ENCODE data around the gene PRICKLE2. TPM values are rescaled to one million over a fixed set of nuclear protein-coding genes. Genes with fewer than 3 reads are reported as not detected.

PRICKLE2 gene, protein sequence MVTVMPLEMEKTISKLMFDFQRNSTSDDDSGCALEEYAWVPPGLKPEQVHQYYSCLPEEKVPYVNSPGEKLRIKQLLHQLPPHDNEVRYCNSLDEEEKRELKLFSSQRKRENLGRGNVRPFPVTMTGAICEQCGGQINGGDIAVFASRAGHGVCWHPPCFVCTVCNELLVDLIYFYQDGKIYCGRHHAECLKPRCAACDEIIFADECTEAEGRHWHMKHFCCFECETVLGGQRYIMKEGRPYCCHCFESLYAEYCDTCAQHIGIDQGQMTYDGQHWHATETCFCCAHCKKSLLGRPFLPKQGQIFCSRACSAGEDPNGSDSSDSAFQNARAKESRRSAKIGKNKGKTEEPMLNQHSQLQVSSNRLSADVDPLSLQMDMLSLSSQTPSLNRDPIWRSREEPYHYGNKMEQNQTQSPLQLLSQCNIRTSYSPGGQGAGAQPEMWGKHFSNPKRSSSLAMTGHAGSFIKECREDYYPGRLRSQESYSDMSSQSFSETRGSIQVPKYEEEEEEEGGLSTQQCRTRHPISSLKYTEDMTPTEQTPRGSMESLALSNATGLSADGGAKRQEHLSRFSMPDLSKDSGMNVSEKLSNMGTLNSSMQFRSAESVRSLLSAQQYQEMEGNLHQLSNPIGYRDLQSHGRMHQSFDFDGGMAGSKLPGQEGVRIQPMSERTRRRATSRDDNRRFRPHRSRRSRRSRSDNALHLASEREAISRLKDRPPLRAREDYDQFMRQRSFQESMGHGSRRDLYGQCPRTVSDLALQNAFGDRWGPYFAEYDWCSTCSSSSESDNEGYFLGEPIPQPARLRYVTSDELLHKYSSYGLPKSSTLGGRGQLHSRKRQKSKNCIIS
- total RNA-seq, result 10 to 100 TPM in 2 of 4 donors, 1 to 10 TPM in 2; 3.4 to 29.2 (median 12.6) TPM

DNA sequence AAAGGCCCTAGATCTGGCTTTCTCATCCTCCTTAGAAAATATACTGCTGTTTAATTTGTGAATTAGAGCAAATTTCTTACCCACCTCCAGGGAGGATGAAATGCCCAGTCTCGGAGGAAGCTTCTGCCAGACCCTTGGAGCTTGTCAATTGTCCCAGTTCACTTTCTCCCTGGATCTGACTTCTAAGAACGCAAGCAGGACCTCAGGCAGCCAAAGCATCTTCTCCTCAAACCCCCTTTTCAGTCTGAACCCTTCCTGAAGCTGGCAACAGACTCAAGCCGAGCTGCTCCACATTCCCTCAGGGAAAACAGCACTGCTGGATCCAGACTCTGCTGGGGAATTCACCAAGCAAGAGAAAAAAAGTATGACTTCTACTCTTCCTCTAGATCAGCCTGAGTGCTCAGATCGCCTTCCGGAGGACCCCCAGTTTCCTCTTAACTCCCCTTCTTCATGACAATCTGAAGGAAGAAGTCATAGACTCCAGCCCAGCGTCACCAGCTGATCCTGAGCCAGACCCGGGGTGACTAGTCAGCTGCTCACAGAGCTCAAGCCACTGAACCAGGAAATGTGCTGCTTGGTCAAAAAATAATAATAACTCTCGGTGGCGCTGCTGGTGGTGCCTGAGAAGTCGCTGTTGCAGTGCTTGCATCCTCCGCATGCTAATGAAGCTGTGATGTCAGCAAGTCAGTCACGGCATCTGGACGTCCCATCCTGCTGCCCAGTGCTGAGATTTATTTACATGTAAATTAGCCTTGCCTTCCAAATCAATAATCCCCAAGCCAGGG, at the start of gene PRICKLE2:
Gene PRICKLE2 (minus strand): TSS at position 641 of the 785 bp plus-strand sequence. CDS start 26,539 bp downstream, outside the sequence.
- peaks cover 6 to 62% (median 29%) of the 10 kb centered on the region in 3 donors for H3K4me1 ChIP-seq
- 15 to 20% methylated on average over 12 to 13 of the region's 13 CpGs for WGBS, 2 donors
- intact Hi-C loops (cut with DNase I), result no loop called here
- no peaks in the 10 kb centered on the region for H3K9me3 ChIP-seq
- no peaks in the 10 kb centered on the region for H3K27me3 ChIP-seq
- no peak for DNase-seq
- H3K27ac ChIP-seq, result peak within 1 kb of the TSS; percentile 55 to 81 (median 76)
- peak within 1 kb of the TSS in 3 of 4 donors; percentile 23 to 51 (median 23) for H3K4me3 ChIP-seq
- TF ChIP-seq POLR2A (IDR thresholded peaks at IDR 0.05), result no peak
- TF ChIP-seq CTCF (IDR thresholded peaks at IDR 0.05), result peak in 5 of 6 experiments; percentile 9 to 48 (median 14)
- no peaks in the 10 kb centered on the region for H3K36me3 ChIP-seq

DNA sequence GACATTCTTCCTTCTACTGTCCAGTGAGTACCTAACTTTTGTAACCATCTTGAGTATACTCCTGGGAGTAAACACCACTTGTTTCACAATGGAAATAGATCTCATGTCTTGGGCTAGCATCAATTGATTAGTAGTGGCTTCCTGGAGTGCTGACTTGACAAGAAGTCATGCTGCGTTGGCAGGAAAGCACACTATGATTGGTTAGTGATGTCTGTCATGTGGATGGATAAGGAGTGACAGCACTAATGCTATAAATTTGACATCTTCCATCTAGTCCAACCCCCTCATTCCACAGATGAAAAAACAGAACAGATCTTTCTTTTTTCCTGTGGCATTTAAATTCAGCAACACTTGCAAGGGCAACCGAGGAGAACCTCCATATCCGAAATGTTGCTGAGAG, 47.6 kb upstream of the PRICKLE2 start:
- WGBS, 2 donors, result 83 to 92% methylated on average over 3 of the region's 3 CpGs
- intact Hi-C loops (cut with DNase I), result no loop called here

DNA sequence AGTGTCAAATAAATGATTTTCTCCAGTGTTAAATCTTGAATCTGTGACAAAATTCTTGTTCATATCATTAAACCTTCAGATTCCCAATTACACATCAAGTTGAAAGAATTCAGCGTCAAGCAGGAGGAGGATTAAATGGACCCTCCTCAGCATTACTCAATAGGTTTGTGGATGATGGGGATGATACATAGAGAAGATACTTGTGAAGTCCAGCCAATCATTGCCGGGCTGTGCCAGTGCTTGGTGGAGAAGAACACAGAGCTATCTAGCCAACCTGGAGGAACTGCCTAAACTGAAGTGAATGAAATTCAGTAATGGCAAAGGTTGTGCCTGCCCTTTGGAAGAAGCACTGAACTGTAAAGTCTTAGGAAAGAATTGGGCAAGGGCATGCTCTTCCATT, 47.0 kb upstream of the PRICKLE2 start:
- no peaks in the 10 kb centered on the region for H3K36me3 ChIP-seq
- TF ChIP-seq CTCF (IDR thresholded peaks at IDR 0.05) (no peak), POLR2A (IDR thresholded peaks at IDR 0.05) (no peak)
- H3K4me1 ChIP-seq, result peaks cover 0 to 13% (median 5%) of the 10 kb centered on the region in 3 donors
- no peaks in the 10 kb centered on the region for H3K9me3 ChIP-seq
- 84 to 95% methylated on average over 1 to 2 of the region's 2 CpGs for WGBS, 2 donors
- no peaks in the 10 kb centered on the region for H3K27me3 ChIP-seq
- DNase-seq, result no peak
- no peak overlapping the region for H3K4me3 ChIP-seq
- H3K27ac ChIP-seq, result no peak overlapping the region
- intact Hi-C loops (cut with DNase I), result no loop called here

More for the DNA sequence above, 47.6 kb upstream of the PRICKLE2 start:
- Histone ChIP-seq H3K9me3 (no peaks in the 10 kb centered on the region), H3K4me3 (no peak overlapping the region), H3K4me1 (peaks cover 0 to 7% (median 5%) of the 10 kb centered on the region in 3 donors), H3K27ac (no peak overlapping the region), H3K27me3 (no peaks in the 10 kb centered on the region), H3K36me3 (no peaks in the 10 kb centered on the region)
- TF ChIP-seq POLR2A (IDR thresholded peaks at IDR 0.05) (no peak), CTCF (IDR thresholded peaks at IDR 0.05) (no peak)
- no peak for DNase-seq

GRCh38 chr3:64271631-64272030, 46.4 kb upstream of the PRICKLE2 start:
- Histone ChIP-seq H3K36me3 (no peaks in the 10 kb centered on the region), H3K4me1 (peaks cover 0 to 19% (median 8%) of the 10 kb centered on the region in 3 donors), H3K27me3 (no peaks in the 10 kb centered on the region), H3K27ac (no peak overlapping the region), H3K4me3 (no peak overlapping the region), H3K9me3 (no peaks in the 10 kb centered on the region)
- intact Hi-C loops (cut with DNase I), result no loop called here
- 80 to 90% methylated on average over 2 of the region's 2 CpGs for WGBS, 2 donors
- DNase-seq, result no peak
- TF ChIP-seq CTCF (IDR thresholded peaks at IDR 0.05) (no peak), POLR2A (IDR thresholded peaks at IDR 0.05) (no peak)
